Ovary (tissue), 3 donors: ENCODE results near the gene TAS2R5.

ENCODE experiments used
- POLR2A ChIP-seq: fragments of 450-650 bp; IDR thresholded peaks from one replicate; pipeline ENCODE4 v1.6.1; 2017; ENCODE audit warnings: antibody characterized with exemption, mild to moderate bottlenecking, moderate library complexity
- TF ChIP-seq, protein P1 (sequence below), 3 donors: fragments of 450-650 bp in 2 of 3; fragments of 200-600 bp in 1 of 3; IDR thresholded peaks; one replicate each; pipeline versions ENCODE4 v1.5.1 to v1.8.0; 2016 to 2022; ENCODE audit warnings: antibody characterized with exemption in 3 of 3, mild to moderate bottlenecking in 1 of 3
- donor health status: DM: no; HTN: no; CAD: no.

DNA sequence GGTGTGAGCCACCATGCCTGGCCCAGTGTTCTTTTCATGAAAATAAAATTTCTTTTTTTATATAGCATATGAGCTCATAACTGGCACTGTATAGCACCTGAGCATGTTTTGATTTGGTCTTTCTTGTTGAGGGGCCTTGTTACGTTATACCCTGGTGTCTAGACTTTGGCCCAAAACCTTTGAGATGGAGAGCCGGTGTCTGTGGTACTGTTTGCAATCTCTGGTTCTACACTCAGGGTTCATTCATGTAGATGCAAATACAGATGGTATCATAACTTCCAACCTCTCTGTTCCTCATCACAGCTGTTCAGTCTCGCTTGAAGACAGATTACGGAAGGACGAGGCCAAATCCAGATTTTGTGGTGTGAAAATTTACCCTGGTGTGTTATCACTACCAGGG is at the start of gene TAS2R5:
- TF ChIP-seq, protein P1, sequence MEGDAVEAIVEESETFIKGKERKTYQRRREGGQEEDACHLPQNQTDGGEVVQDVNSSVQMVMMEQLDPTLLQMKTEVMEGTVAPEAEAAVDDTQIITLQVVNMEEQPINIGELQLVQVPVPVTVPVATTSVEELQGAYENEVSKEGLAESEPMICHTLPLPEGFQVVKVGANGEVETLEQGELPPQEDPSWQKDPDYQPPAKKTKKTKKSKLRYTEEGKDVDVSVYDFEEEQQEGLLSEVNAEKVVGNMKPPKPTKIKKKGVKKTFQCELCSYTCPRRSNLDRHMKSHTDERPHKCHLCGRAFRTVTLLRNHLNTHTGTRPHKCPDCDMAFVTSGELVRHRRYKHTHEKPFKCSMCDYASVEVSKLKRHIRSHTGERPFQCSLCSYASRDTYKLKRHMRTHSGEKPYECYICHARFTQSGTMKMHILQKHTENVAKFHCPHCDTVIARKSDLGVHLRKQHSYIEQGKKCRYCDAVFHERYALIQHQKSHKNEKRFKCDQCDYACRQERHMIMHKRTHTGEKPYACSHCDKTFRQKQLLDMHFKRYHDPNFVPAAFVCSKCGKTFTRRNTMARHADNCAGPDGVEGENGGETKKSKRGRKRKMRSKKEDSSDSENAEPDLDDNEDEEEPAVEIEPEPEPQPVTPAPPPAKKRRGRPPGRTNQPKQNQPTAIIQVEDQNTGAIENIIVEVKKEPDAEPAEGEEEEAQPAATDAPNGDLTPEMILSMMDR (IDR thresholded peaks at IDR 0.05) = no peak
- TF ChIP-seq POLR2A = no peak
